Suprapubic skin (tissue), 4 donors: Measurements from ENCODE around the gene SUPT20HL1. TPM values are rescaled to one million over a fixed set of nuclear protein-coding genes. Genes with fewer than 3 reads are reported as not detected.

Experiments
- DNase-seq, 2 donors: peaks; one replicate each; pipeline ENCODE4 v3.0.0-alpha.2; 2019; ENCODE audit warnings: low spot score in 2 of 2
- H3K27ac ChIP-seq: fragments of 200-600 bp; sonication (generic); one replicate; pipeline ENCODE4 v1.5.1; 2019
- H3K27me3 ChIP-seq: fragments of 200-600 bp; sonication (generic); one replicate; pipeline ENCODE4 v1.5.1; 2019
- H3K36me3 ChIP-seq: fragments of 200-600 bp; sonication (generic); one replicate; pipeline ENCODE4 v1.5.1; 2019
- H3K4me1 ChIP-seq: fragments of 200-600 bp; sonication (generic); one replicate; pipeline ENCODE4 v1.5.1; 2019
- H3K4me3 ChIP-seq: fragments of 200-600 bp; sonication (generic); one replicate; pipeline ENCODE4 v1.5.1; 2019; ENCODE audit warnings: mild to moderate bottlenecking
- H3K9me3 ChIP-seq: fragments of 200-600 bp; sonication (generic); one replicate; pipeline ENCODE4 v1.5.1; 2019
- EP300 ChIP-seq: sonication (generic); formaldehyde crosslinking; IDR thresholded peaks from one replicate; pipeline ENCODE4 v1.6.1; 2017; ENCODE audit warnings: antibody characterized with exemption
- POLR2A ChIP-seq, 2 donors: fragments of 450-650 bp; IDR thresholded peaks; one replicate each; pipeline ENCODE4 v1.6.1; 2017; ENCODE audit warnings: antibody characterized with exemption in 2 of 2, mild to moderate bottlenecking in 2 of 2, moderate library complexity in 2 of 2
- POLR2AphosphoS5 ChIP-seq, 3 donors: sonication (generic); formaldehyde crosslinking; IDR thresholded peaks; one replicate each; pipeline ENCODE4 v1.6.1; 2017; ENCODE audit warnings: antibody characterized with exemption in 3 of 3
- WGBS: methylation state at CpG from one replicate; pipeline ENCODE4 v1.1.5; 2018; 5-methylcytosine and 5-hydroxymethylcytosine counted together
- total RNA-seq, 4 donors: library from RNA; depleted of rRNA; stranded (reverse); fragments of >200 nt; gene quantifications; one replicate each; pipeline ENCODE4 v1.1.0, GENCODE V29; 2016
- TF ChIP-seq, protein P1 (sequence below), 2 donors: fragments of 200-600 bp in 1 of 2; fragments of 450-650 bp in 1 of 2; sonication (generic) in 1 of 2; IDR thresholded peaks; one replicate each; pipeline ENCODE4 v1.5.1; 2016 to 2019; ENCODE audit warnings: antibody characterized with exemption in 2 of 2, mild to moderate bottlenecking in 1 of 2, moderate library complexity in 1 of 2

The SUPT20HL1 gene
- total RNA-seq, 4 donors from 2014 or later = not detected

GRCh38 chrX:24399550-24399949 lies 39.1 kb downstream of the SUPT20HL1 start:
- Histone ChIP-seq H3K4me3 (no peak overlapping the region), H3K9me3 (no peaks in the 10 kb centered on the region), H3K27ac (no peak overlapping the region), H3K36me3 (no peaks in the 10 kb centered on the region), H3K27me3 (no peaks in the 10 kb centered on the region), H3K4me1 (peaks cover 9% of the 10 kb centered on the region)
- no peak for TF ChIP-seq POLR2AphosphoS5 (IDR thresholded peaks at IDR 0.05)
- TF ChIP-seq, protein P1, sequence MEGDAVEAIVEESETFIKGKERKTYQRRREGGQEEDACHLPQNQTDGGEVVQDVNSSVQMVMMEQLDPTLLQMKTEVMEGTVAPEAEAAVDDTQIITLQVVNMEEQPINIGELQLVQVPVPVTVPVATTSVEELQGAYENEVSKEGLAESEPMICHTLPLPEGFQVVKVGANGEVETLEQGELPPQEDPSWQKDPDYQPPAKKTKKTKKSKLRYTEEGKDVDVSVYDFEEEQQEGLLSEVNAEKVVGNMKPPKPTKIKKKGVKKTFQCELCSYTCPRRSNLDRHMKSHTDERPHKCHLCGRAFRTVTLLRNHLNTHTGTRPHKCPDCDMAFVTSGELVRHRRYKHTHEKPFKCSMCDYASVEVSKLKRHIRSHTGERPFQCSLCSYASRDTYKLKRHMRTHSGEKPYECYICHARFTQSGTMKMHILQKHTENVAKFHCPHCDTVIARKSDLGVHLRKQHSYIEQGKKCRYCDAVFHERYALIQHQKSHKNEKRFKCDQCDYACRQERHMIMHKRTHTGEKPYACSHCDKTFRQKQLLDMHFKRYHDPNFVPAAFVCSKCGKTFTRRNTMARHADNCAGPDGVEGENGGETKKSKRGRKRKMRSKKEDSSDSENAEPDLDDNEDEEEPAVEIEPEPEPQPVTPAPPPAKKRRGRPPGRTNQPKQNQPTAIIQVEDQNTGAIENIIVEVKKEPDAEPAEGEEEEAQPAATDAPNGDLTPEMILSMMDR (IDR thresholded peaks at IDR 0.05) = no peak
- no peak for TF ChIP-seq POLR2A (IDR thresholded peaks at IDR 0.05)
- no peak for TF ChIP-seq EP300
- no peak for DNase-seq
- WGBS = 81% methylated on average over 5 of the region's 5 CpGs

DNA sequence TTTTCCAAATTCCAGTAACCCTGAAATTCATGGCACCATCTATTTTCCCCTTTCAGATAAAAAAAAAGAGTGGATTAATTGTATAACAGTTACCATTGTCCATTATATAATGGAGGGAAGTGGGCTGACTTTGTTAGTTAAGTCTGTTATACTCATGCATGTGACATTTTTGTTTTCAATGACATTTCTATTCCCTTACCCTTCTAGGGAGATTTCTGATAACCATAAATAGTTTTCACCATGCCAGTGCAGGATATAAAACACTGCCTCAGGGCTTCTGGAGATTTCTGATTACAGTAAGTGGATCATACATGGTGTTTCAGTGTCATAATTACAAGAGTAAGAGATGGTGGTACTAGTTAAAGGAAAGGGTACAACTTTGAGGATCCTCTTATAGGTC lies 45.5 kb downstream of the SUPT20HL1 start:
- Histone ChIP-seq H3K4me3 (no peak overlapping the region), H3K27ac (no peak overlapping the region), H3K9me3 (no peaks in the 10 kb centered on the region), H3K4me1 (no peaks in the 10 kb centered on the region), H3K27me3 (no peaks in the 10 kb centered on the region), H3K36me3 (no peaks in the 10 kb centered on the region)
- no peak for DNase-seq
- TF ChIP-seq EP300 = no peak
- TF ChIP-seq POLR2A (IDR thresholded peaks at IDR 0.05) = no peak
- TF ChIP-seq POLR2AphosphoS5 (IDR thresholded peaks at IDR 0.05) = no peak
- TF ChIP-seq, protein P1 (IDR thresholded peaks at IDR 0.05) = no peak

Other genes with a start within 250 kb of the SUPT20HL1 start
- 10 to 100 TPM; 31.4 to 61.3 (median 45.0) TPM for gene ZFX, start 210.9 kb upstream of the SUPT20HL1 start, total RNA-seq
- not detected for gene SUPT20HL2, start 46.6 kb upstream of the SUPT20HL1 start, total RNA-seq
- gene PDK3, start 104.6 kb downstream of the SUPT20HL1 start, total RNA-seq = 10 to 100 TPM; 39.7 to 83.0 (median 60.2) TPM